ENCODE measurements around the gene NDUFA7.
A peak's percentile ranks its signal among the peaks of the same experiment; 100 is the strongest.
"Not testable (repeated sequence)": the region's sequence is repeated elsewhere in the genome, so short reads cannot be mapped to it uniquely, and the experiment has no call there.

The NDUFA7 gene

DNA sequence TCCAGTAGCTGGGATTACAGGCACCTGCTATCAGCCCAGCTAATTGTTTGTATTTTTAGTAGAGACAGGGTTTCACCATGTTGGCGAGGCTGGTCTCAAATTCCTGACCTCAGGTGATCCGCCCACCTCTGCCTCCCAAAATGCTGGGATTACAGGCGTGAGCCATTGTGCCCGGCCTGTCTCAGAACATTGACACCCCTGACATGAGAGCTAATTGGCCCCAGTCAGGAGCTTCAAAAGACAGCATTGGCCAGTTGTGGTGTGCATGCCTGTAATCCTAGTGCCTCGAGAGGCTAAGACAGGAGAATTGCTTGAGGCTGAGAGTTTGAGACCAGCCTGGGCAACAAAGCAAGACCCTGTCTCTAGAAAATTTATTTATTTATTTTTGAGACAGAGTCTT, 31.7 kb upstream of the NDUFA7 start:
- H3K36me3 ChIP-seq (ENCODE audit: insufficient read depth, low read length); H3K9me3 ChIP-seq (ENCODE audit: control insufficient read depth, insufficient read depth, low read length); H3K9ac ChIP-seq (ENCODE audit: low read depth, low read length); H3K4me1 ChIP-seq (ENCODE audit: insufficient read depth, low read length): not testable (repeated sequence)

DNA sequence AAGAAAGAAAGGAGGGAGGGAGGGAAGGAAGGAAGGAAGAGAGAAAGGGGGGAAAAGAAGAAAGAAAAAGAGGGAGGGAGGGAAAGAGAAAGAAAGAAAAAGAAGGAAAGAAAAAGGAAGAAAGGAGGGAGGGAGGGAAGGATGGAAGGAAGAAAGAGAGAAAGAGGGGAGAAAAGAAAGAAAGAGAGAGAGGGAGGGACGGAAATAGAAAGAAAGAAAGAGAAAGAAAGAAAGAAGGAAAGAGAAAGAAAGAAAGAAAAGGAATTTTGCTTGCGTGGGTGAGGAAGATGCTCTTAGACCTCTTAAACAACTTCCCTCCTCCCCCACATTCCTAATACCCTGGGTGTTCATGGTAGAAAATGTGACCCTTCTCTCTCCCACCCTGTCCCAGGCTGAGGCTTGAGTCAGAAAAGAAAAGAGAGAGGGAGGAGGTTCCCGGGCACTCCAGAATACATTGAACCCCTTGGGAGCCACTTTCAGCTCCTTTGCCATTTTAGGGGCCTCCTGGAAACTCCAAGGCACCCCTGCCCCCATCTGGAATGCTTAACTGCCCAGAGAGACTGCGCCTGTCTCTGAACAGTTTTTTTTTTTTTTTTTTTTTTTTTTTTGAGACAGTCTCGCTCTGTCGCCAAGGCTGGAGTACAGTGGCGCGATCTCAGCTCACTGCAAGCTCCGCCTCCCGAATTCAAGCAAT, 31.1 kb upstream of the NDUFA7 start:
- no peaks in the 10 kb centered on the region for H3K36me3 ChIP-seq (ENCODE audit: insufficient read depth, low read length)
- H3K9ac ChIP-seq (ENCODE audit: low read depth, low read length): peak overlapping the region; percentile 31; the same call in 1 of the 2 replicates
- no peaks in the 10 kb centered on the region for H3K4me1 ChIP-seq (ENCODE audit: insufficient read depth, low read length)
- no peaks in the 10 kb centered on the region for H3K9me3 ChIP-seq (ENCODE audit: control insufficient read depth, insufficient read depth, low read length)

DNA sequence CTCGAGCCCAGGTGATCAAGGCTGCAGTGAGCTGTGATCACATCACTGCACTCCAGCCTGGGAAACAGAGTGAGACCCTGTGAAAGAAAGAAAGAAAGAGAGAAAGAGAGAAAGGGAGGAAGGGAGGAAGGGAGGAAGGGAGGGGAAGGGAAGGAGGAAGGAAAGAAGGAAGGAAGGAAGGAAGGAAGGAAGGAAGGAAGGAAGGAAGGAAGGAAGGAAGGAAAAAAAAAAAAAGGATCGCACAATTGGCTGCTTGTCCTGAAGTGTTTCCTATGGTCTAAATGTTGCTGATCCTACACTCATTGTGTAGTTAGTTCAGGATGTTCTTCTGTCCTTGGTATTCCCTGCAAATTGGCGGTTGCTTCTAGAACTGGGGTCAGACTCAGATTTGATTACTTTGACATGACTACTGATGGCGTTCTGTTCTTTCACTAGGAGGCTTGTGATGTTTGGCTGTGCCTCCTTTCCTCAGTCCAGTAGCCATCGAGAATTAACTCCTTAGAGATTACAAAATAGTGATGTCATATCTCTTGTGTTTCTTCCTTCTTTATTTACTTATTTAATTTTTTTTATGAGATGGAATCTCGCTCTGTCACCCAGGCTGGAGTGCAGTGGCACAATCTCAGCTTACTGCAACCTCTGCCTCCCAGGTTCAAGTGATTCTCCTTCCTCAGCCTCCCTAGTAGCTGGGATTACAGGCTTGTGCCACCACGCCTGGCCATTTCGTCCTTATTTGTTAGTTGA, 28.6 kb upstream of the NDUFA7 start:
- not testable (repeated sequence) for H3K4me1 ChIP-seq (ENCODE audit: insufficient read depth, low read length); H3K9ac ChIP-seq (ENCODE audit: low read depth, low read length); H3K36me3 ChIP-seq (ENCODE audit: insufficient read depth, low read length); H3K9me3 ChIP-seq (ENCODE audit: control insufficient read depth, insufficient read depth, low read length)

DNA sequence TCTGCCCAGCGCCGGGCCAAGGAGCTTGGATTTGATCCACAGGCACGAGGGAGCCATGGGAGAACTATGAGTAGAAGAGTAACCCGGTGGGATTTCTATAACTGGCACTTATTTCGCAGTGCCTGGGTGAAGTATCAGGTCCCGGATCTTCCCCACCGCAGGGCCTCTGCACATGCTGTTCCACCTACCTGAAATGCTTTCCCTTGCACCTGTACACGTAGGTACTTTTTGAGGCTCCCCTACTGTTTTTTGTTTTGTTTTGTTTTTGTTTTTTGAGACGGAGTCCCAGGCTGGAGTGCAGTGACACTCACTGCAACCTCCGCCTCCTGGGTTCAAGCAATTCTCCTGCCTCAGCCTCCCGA, 22.3 kb upstream of the NDUFA7 start:
- Histone ChIP-seq H3K4me1 (ENCODE audit: insufficient read depth, low read length) (peaks cover 3% of the 10 kb centered on the region; the same call in 1 of the 2 replicates), H3K9ac (ENCODE audit: low read depth, low read length) (peak overlapping the region; percentile 65; the same call in 1 of the 2 replicates), H3K36me3 (ENCODE audit: insufficient read depth, low read length) (no peaks in the 10 kb centered on the region), H3K9me3 (ENCODE audit: control insufficient read depth, insufficient read depth, low read length) (no peaks in the 10 kb centered on the region)

DNA sequence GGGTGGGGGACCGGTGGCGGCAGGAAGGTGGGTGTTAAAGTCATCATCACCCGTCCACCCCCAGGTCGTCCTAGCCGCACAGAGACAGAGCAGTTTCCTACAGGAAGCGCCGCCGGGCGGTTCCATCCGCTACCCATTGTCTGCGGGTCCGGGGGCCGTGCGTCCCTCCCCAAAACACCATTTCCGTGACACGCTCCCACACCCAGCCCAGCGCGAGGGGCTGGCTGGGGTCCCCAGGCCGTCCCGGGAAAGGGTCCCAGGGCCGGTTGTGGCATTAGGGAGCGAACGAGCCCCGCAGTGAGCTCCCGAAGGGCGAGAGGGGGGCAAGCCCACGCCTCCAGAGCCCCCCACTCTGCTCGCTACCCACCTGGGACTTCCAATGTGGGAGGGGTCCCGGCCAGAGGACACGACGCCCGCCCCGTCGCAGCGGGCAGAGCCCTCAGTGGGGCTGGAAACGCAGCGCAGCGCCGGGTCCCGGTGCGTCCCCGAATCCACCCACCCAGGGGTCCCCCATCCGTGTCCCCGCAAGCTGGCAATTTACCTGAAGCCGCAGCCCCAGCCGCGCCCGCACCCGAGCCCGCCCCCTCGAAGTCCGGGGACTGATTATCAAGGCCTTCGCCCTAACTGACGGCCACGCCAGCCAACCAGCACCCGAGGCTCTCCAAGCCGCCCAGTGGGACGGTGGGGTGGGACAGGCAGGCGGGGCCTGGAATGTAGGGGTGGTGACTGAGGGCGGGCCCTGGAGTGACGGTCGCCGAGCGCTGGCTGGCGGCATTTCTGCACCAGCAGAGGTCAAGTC, 21.7 kb upstream of the NDUFA7 start, which contains the start of gene KANK3:
KANK3 (minus strand) TSS at position 579 of the 799 bp plus-strand sequence. CDS start 5,434 bp downstream, outside the sequence.
- Histone ChIP-seq H3K4me1 (ENCODE audit: insufficient read depth, low read length) (peaks cover 3% of the 10 kb centered on the region; the same call in 1 of the 2 replicates), H3K36me3 (ENCODE audit: insufficient read depth, low read length) (no peaks in the 10 kb centered on the region), H3K9ac (ENCODE audit: low read depth, low read length) (peak within 1 kb of the TSS; percentile 89), H3K9me3 (ENCODE audit: control insufficient read depth, insufficient read depth, low read length) (no peaks in the 10 kb centered on the region)

DNA sequence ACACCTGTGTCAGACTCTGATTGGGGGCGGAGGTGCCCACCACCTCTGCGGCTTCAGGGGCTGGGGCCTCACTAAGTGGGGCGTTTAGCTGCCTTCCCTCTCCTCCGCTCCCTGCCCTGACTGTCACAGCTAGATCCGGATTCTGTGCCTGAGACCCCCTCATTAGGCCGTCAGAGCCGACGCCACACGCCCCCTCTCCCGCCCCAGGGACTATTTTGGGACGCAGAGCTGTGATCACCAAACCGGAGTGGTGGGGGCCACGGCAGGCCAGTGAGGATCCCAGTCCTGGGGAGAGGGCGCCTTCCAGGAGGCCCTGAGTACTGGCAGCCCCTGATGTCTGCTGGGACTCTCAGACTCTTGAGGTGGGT, 21.1 kb upstream of the NDUFA7 start:
- peaks cover 3% of the 10 kb centered on the region; the same call in 1 of the 2 replicates for H3K4me1 ChIP-seq (ENCODE audit: insufficient read depth, low read length)
- H3K9ac ChIP-seq (ENCODE audit: low read depth, low read length): peak overlapping the region; percentile 37
- no peaks in the 10 kb centered on the region for H3K9me3 ChIP-seq (ENCODE audit: control insufficient read depth, insufficient read depth, low read length)
- no peaks in the 10 kb centered on the region for H3K36me3 ChIP-seq (ENCODE audit: insufficient read depth, low read length)

DNA sequence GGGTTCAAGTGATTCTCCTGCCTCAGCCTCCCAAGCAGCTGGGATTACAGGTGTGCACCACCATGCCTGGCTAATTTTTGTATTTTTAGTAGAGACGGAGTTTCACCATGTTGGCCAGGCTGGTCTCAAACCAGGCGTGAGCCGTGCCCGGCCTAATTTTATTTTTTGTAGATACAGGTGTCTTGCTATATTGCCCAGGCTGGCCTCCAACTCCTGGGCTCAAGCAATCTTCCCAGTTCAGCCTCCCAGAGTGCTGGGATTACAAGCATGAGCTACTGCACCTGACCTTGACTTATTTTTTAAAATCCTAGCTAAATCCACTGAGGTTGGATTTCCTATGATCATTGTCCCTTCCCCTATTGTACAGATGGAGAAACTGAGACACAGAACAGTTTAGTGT, 20.3 kb upstream of the NDUFA7 start:
- H3K9me3 ChIP-seq (ENCODE audit: control insufficient read depth, insufficient read depth, low read length); H3K9ac ChIP-seq (ENCODE audit: low read depth, low read length); H3K4me1 ChIP-seq (ENCODE audit: insufficient read depth, low read length); H3K36me3 ChIP-seq (ENCODE audit: insufficient read depth, low read length): not testable (repeated sequence)

DNA sequence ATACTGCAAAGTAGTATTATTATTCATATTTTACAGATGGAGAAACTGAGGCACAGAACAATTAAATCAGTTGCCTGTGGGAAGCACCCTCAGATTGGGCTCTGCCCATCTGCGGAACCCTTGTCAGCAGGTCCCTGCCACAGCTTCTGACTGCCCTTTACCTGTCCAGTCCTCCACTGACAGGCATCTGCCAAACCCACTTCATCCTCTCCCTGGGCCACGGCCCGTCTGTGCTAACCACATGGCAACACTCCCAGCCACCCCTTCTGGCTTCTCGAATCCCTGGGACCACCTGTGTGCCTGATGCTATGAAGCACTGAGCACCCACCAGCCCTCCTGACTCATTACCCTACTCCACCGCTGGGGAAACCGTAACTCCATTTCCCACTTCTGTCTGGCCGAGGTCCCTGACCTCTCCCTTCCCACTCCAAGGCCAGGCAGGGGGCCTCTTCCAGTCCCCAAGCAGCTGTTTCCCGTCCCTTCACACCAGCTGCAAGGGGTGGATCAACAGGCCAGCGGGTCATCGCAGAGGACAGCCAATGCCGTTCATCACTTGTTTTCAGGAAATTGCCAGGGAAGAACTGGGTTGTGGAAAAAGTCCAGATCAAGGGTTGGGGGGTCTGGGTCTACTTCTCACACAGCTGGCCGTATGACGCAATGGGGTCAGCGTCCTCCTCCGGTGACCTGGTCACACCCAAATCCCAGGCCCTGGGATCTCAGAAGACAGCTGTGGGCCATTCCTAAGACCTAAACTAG, 19.3 kb upstream of the NDUFA7 start:
- H3K4me1 ChIP-seq (ENCODE audit: insufficient read depth, low read length): peaks cover 3% of the 10 kb centered on the region; the same call in 1 of the 2 replicates
- H3K9me3 ChIP-seq (ENCODE audit: control insufficient read depth, insufficient read depth, low read length): no peaks in the 10 kb centered on the region
- H3K9ac ChIP-seq (ENCODE audit: low read depth, low read length): no peak overlapping the region
- H3K36me3 ChIP-seq (ENCODE audit: insufficient read depth, low read length): no peaks in the 10 kb centered on the region

DNA sequence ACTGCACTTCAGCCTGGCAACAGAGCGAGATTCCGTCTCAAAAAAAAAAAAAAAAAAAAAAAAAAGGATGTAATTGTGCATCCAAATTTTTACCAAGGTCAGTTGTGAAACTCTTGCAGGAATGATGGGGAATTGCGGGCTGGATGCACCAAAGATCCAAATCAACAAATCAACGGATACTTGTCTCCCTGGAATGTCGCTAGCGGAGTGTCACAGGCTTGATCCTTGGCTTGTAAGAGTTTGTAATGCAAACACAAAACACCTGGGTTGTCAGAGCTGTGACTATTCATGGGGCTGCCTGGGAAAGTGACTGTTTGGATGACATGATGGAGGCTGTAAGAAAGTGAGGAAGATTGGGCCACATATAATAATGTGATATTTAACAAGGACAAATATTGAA, 17.7 kb upstream of the NDUFA7 start:
- Histone ChIP-seq H3K9me3 (ENCODE audit: control insufficient read depth, insufficient read depth, low read length) (no peaks in the 10 kb centered on the region), H3K4me1 (ENCODE audit: insufficient read depth, low read length) (peaks cover 3% of the 10 kb centered on the region; the same call in 1 of the 2 replicates), H3K9ac (ENCODE audit: low read depth, low read length) (no peak overlapping the region), H3K36me3 (ENCODE audit: insufficient read depth, low read length) (no peaks in the 10 kb centered on the region)

DNA sequence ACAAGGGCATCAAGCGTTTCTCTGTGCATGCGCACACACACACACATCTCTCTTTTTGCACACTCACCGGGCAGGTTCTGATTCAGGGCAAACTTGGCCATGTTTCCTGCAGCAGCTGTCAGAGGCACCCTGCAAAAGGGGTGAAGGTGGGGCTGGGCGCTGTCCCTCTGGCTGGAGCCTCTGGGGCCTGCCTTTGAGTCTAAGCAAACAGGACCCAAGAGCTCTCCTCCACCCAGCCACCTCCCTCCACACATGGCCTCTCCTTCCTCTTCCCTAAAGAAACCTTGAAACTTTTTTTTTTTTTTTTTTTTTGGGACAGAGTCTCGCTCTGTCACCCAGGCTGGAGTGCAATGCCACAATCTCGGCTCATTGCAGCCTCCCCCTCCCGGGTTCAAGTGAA, 16.6 kb upstream of the NDUFA7 start:
- no peaks in the 10 kb centered on the region for H3K36me3 ChIP-seq (ENCODE audit: insufficient read depth, low read length)
- H3K9me3 ChIP-seq (ENCODE audit: control insufficient read depth, insufficient read depth, low read length): no peaks in the 10 kb centered on the region
- peaks cover 3% of the 10 kb centered on the region; the same call in 1 of the 2 replicates for H3K4me1 ChIP-seq (ENCODE audit: insufficient read depth, low read length)
- H3K9ac ChIP-seq (ENCODE audit: low read depth, low read length): no peak overlapping the region

DNA sequence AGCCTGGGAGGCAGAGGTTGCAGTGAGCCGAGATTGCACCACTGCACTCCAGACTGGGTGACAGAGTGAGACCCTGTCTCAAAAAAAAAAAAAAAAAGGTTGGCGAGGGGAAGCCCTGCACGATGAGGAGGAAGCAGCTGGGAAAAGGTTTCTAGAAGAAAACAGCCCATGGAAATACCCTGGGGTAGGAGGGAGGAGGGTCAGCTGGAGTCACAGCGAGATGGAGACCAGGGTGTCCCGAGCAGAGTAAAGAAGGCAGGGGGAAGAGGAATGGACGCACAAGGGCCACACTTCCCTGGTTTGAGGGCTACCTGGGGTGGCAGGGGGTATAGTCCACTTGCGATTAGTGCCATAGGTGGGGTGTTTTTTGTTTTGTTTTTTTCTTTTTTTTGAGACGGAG, 15.5 kb upstream of the NDUFA7 start:
- Histone ChIP-seq H3K9me3 (ENCODE audit: control insufficient read depth, insufficient read depth, low read length) (no peaks in the 10 kb centered on the region), H3K4me1 (ENCODE audit: insufficient read depth, low read length) (peaks cover 3% of the 10 kb centered on the region; the same call in 1 of the 2 replicates), H3K36me3 (ENCODE audit: insufficient read depth, low read length) (no peaks in the 10 kb centered on the region), H3K9ac (ENCODE audit: low read depth, low read length) (no peak overlapping the region)

DNA sequence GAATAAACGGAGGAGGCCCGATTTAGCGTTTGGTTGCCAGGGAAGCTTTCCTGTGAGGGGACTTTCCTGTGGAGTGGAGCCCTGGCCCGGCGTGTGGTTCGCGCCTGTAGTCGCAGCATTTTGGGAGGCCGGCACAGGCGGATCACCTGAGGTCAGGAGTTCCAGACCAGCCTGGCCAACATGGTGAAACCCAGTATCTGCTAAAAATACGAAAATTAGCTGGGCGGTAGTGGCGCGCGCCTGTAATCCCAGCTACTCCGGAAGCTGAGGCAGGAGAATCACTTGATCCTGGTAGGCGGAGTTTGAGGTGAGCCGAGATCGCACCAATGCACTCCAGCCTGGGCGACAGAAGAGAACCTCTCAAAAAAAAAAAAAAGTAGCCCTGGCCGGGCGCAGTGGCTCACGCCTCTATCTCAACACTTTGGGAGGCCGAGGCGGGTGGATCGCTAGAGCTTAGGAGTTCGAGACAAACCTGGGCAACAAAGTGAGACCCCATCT, 14.9 kb upstream of the NDUFA7 start:
- no peaks in the 10 kb centered on the region for H3K9me3 ChIP-seq (ENCODE audit: control insufficient read depth, insufficient read depth, low read length)
- H3K9ac ChIP-seq (ENCODE audit: low read depth, low read length): no peak overlapping the region; the same call in 1 of the 2 replicates

DNA sequence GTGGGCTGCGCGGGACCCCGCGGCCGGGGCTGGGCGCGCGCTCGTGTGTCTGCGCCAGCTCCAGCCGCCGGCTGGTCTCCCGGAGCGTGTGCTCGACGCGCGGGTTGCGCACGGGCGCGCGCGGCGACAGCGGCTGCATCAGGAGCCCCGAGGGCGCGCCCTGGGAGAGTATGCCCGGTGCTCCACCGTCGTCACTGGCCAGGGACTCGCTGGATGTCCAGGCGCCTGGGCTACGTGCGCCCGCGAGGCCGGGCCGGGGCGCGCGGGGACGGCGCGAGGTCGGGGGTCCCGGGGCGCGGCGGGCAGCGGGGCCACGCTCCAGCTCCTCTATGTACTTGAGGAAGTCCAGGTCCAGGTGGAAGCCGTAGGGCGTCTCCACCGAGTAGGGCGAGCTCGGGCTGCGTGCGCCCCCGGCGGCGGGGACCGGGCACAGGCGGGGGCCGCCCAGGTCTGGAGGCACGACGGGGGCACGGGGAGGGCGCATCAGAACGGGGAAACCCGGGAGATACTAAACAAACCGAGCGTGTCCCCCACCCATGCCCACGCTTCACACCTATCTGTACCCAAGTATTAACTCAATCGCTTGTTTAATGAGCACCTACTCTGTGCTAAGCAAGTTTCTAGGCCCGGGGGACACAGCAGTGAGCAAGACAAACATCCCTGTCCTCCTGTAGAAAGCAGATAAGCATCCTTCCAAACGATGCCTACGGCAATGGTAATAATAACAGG, 14.3 kb upstream of the NDUFA7 start:
- peak overlapping the region; percentile 59; the same call in 1 of the 2 replicates for H3K9ac ChIP-seq (ENCODE audit: low read depth, low read length)
- H3K4me1 ChIP-seq (ENCODE audit: insufficient read depth, low read length): peaks cover 3% of the 10 kb centered on the region; the same call in 1 of the 2 replicates
- H3K36me3 ChIP-seq (ENCODE audit: insufficient read depth, low read length): no peaks in the 10 kb centered on the region
- no peaks in the 10 kb centered on the region for H3K9me3 ChIP-seq (ENCODE audit: control insufficient read depth, insufficient read depth, low read length)

More for the DNA sequence above, 14.9 kb upstream of the NDUFA7 start:
- Histone ChIP-seq H3K4me1 (ENCODE audit: insufficient read depth, low read length) (peaks cover 3% of the 10 kb centered on the region; the same call in 1 of the 2 replicates), H3K36me3 (ENCODE audit: insufficient read depth, low read length) (no peaks in the 10 kb centered on the region)
